GM19463 (cell line): ENCODE data around the gene COMMD7.
"Not testable (repeated sequence)": the region's sequence is repeated elsewhere in the genome, so short reads cannot be mapped to it uniquely, and the experiment has no call there.

Source experiments
- ATAC-seq: cut with Tn5 transposase; IDR thresholded peaks from one replicate; pipeline ENCODE4 v1.9.1; 2021; ENCODE audit warnings: mild to moderate bottlenecking, moderate library complexity; ENCODE audit not compliant: unreplicated experiment

Gene COMMD7

GRCh38 chr20:32737371-32738223 is 5.7 kb downstream of the COMMD7 start:
- ATAC-seq = no peak

- ATAC-seq = no peak
Observed at GRCh38 chr20:32731882-32732266, 11.4 kb downstream of the COMMD7 start.

GRCh38 chr20:32729334-32729733 is 13.9 kb downstream of the COMMD7 start:
- ATAC-seq = not testable (repeated sequence)

- not testable (repeated sequence) for ATAC-seq
Observed at GRCh38 chr20:32728435-32728834, 14.8 kb downstream of the COMMD7 start.

GRCh38 chr20:32727683-32728082 is 15.6 kb downstream of the COMMD7 start:
- no peak for ATAC-seq

- no peak for ATAC-seq
Observed at GRCh38 chr20:32718749-32719348, 24.4 kb downstream of the COMMD7 start.

- no peak for ATAC-seq
Observed at GRCh38 chr20:32711346-32711745, 31.9 kb downstream of the COMMD7 start.

GRCh38 chr20:32709632-32710121 is 33.6 kb downstream of the COMMD7 start:
- no peak for ATAC-seq

GRCh38 chr20:32709029-32709631 is 34.1 kb downstream of the COMMD7 start:
- not testable (repeated sequence) for ATAC-seq

- ATAC-seq = no peak
Observed at GRCh38 chr20:32707691-32708581, 35.3 kb downstream of the COMMD7 start.

- no peak for ATAC-seq
Observed at GRCh38 chr20:32706486-32706885, 36.8 kb downstream of the COMMD7 start.

GRCh38 chr20:32702706-32703425 is 40.4 kb downstream of the COMMD7 start:
- ATAC-seq = no peak

GRCh38 chr20:32697608-32698007 is 45.7 kb downstream of the COMMD7 start:
- no peak for ATAC-seq

- no peak for ATAC-seq
Observed at GRCh38 chr20:32695089-32695488, 48.2 kb downstream of the COMMD7 start.

- not testable (repeated sequence) for ATAC-seq
Observed at GRCh38 chr20:32688966-32689365, 54.3 kb downstream of the COMMD7 start.

- no peak for ATAC-seq
Observed at GRCh38 chr20:32687180-32687532, 56.1 kb downstream of the COMMD7 start.

GRCh38 chr20:32686530-32687179 is 56.6 kb downstream of the COMMD7 start:
- ATAC-seq = no peak

- ATAC-seq = no peak
Observed at GRCh38 chr20:32685541-32686529, 57.4 kb downstream of the COMMD7 start.
